T1000 (cell line): Measurements from ENCODE around the gene EGFL7.
A peak's percentile ranks its signal among the peaks of the same experiment; 100 is the strongest.
"Not testable (repeated sequence)": the region's sequence is repeated elsewhere in the genome, so short reads cannot be mapped to it uniquely, and the experiment has no call there.

ENCODE experiments used
- DNase-seq: peaks from one replicate; lab custom pipeline; 2025; ENCODE audit warnings: mixed read lengths; lab: John Stamatoyannopoulos, UW

Gene EGFL7

GRCh38 chr9:136624184-136624951, 38.3 kb upstream of the EGFL7 start:
- no peak for DNase-seq

DNA sequence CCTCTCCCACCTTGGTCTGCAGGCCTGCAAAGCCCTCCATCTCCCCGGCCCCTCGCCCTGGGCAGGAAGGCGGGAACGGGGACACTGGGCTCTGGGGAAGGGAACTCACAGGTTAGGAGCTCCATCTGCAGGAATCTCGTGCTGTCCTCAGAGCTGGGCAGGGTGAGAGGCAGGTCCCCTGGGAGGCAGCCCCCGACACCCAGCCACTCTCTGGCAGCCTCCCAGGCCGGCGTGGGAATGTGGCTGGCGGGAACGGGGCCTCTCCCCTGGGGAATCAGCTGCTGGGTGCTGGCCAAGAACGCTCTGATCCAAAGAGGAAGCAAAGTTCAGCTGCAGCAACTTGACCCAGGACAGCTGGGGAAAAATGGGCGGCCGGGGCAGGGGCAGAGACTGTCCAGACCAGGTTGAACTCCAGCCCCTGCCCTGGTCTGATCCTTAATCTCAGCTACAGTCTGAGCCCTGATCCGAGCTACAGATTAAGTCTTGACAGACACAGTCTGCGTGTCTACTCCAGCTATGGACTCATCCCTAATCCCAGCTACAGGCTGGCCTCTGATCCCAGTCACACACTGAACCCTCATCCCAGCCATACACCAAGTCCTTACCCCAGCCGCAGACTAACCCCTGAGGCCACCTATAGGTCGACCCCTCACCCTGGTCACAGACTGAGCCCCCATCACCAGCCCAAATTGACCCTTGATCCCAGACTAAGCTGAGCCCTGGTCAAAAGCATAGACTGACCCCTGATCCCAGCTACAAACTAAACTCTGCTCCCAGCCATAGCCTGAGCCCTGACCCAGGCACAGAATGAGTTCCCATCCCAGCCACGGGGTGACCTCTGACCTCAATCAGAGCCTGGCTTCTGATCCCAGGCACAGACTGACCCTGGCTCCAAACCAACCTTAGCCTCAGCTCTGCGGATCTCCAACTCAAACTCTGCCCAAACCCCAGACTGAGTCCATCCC, 37.3 kb upstream of the EGFL7 start:
- no peak for DNase-seq

DNA sequence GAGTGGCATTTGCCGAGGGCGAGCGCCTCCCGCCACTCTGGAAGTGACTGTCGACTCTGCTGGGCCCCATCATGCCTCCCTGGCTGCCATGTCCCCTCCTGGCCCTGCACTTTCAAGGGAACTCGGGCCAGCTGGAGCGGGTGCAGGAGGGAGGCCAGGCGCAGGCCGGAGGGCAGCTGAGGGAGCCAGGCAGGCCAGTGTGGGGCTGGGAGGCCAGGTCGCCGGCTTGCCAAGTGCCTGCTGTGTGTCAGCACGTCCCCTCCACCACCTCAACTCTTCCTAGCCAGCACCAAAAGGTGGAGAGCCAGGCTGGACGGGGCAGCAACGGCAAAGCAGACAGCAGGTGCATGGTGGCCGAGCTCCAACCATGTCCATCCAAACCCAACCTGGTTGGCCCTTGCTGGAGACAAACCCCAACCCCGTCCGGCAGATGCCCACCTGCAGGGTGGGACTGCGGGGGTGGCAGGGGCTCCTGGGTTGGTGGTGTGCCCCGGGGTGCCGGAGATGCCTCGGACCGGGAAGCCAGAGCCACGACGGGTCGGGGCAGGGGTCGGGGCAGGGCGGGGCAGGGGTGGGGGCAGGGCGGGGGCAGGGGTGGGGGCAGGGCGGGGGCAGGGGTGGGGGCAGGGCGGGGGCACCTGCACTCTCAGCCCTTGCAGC, 36.5 kb upstream of the EGFL7 start:
- DNase-seq, result no peak

DNA sequence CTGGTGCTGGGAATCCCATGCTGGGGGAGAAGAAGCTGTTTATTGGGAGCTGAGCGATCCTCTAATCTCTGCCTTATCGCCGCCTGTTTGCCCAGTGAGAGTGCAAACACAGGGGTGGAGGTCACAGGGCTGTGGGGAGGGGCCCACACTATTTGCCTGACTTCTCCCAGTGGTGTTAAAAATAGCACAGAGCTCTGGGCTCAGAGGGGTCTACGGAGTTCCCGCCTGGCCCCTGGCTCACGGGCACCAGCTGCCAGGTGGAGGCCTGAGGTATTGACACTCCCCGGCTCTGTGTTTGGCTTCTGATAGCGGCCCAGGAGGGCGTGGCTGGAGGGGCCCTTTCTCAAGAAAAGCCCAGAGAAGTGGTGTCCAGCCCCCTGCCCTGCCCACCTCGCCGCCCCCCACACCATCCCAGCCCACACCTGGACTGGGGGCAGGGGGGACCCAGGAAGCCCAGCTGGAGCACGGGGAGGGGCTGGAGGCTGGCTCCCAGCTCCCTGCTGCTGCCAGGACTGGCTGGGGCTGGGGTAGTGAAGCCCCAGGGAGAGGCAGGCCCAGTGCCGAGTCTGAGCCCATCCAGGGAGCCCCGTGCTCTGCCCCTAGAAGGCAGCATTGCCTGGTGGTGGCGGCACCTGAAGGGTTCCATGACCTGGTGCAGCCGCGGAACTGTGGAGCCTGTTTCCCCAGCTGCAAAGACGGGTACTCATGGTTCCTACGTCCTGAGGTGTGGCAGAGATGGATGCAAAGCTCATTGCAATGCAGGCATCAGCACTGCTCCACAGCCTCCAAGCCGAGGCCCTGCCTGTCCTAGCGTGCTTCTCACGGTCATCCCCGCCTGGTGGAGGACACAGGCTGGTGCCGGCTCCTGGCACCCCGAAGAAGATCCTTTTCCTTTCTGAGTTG, 35.7 kb upstream of the EGFL7 start:
- DNase-seq, result no peak

GRCh38 chr9:136627703-136628102, 35.0 kb upstream of the EGFL7 start:
- DNase-seq, result no peak

DNA sequence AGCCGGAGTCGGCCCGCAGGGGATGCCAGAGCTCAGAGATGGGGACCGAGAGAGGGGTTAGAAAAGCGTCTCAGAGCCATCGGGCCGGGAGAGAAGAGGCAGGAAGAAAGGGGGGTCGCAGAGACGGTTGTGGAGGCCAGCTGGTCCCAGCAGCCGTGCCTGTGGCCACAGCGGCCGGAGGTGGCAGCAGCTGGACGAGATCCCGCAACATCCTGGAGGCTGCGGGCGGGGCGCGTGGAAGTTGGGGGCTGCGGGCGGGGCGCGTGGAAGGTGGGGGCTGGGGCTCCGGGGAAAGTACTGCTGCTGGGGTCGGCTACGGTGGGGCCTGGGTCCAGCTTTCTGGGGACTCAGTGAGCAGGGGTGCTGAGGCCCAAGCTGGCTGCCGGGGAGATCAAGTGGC, 34.4 kb upstream of the EGFL7 start:
- DNase-seq, result no peak

GRCh38 chr9:136629001-136629878, 33.5 kb upstream of the EGFL7 start:
- no peak for DNase-seq

- DNase-seq, result no peak
Measured at GRCh38 chr9:136629879-136630661, 32.6 kb upstream of the EGFL7 start.

- DNase-seq, result no peak
Measured at GRCh38 chr9:136630662-136630992, 32.1 kb upstream of the EGFL7 start.

- DNase-seq, result peak; percentile 68
Measured at GRCh38 chr9:136631038-136632000, 31.4 kb upstream of the EGFL7 start.

GRCh38 chr9:136632072-136632471, 30.6 kb upstream of the EGFL7 start:
- DNase-seq, result not testable (repeated sequence)

DNA sequence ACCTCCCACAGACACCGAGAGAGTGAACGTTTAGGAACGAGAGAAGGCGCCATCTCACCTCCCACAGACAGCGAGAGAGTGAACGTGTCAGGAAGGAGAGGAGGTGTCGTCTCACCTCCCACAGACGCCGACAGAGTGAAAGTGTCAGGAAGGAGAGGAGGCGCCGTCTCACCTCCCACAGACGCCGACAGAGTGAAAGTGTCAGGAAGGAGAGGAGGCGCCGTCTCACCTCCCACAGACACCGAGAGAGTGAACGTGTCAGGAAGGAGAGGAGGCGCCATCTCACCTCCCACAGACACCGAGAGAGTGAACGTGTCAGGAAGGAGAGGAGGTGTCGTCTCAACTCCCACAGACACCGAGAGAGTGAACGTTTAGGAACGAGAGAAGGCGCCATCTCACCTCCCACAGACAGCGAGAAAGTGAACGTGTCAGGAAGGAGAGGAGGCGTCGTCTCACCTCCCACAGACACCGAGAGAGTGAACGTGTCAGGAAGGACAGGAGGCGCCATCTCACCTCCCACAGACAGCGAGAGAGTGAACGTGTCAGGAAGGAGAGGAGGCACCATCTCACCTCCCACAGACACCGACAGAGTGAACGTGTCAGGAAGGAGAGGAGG, 30.1 kb upstream of the EGFL7 start:
- DNase-seq, result not testable (repeated sequence)

- DNase-seq, result no peak
Measured at GRCh38 chr9:136634904-136635303, 27.8 kb upstream of the EGFL7 start.

GRCh38 chr9:136640171-136641111, 22.3 kb upstream of the EGFL7 start:
- no peak for DNase-seq

DNA sequence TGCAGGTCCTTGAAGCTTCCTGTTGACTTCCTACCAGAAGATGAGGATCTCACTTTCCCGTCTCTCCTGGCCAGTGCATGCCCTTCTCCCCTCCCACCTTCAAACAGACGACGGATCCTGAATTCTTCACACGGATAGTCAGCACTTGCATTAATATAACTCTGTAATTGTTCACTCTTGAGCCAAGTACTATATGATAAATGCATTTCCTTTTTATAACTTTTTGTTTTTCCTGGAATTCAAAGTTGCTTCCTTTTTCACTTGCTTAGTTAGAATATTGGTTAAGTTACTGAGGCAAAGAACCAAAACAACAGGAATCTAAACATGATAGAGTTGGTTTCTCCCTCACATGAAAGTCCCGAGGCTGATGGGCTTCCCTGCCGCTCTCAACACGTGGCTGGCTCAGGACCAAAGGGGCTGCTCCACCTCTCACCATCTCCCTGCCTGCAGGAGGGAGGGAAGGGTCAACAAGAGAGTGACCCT, 20.2 kb upstream of the EGFL7 start:
- DNase-seq, result no peak

GRCh38 chr9:136643596-136644342, 18.9 kb upstream of the EGFL7 start:
- DNase-seq, result no peak
